K562 (cell line): ENCODE measurements around the gene ACP5. TPM values are rescaled to one million over a fixed set of nuclear protein-coding genes. Genes with fewer than 3 reads are reported as not detected.

Source experiments
- BRF1 ChIP-seq: IDR thresholded peaks from 3 replicates; pipeline ENCODE4 v1.6.1; 2011; ENCODE audit warnings: borderline replicate concordance, mild to moderate bottlenecking; ENCODE audit not compliant: insufficient read length; ENCODE audit errors: extremely low read depth
- CCNT2 ChIP-seq: IDR thresholded peaks from 2 replicates; pipeline ENCODE4 v1.6.1; 2011; ENCODE audit warnings: borderline replicate concordance, low read depth, mild to moderate bottlenecking, moderate library complexity, mixed read lengths, low read length; ENCODE audit not compliant: insufficient read length; ENCODE audit errors: extremely low read depth
- CEBPG ChIP-seq, 3 experiments: fragments of 200-800 bp in 1 of 3; sonication (Bioruptor generic) in 1 of 3; sonication (generic) in 1 of 3; formaldehyde crosslinking in 1 of 3; IDR thresholded peaks in 2 of 3; conservative IDR thresholded peaks in 1 of 3; 2 replicates each; pipeline versions ENCODE4 v1.6.1 to v1.8.0; 2016 to 2022; ENCODE audit warnings: missing compliant biosample characterization in 2 of 3, missing genetic modification characterization in 2 of 3, mild to moderate bottlenecking in 1 of 3, missing genetic modification reagents in 1 of 3
- CSDE1 ChIP-seq, 2 experiments: fragments of 450-650 bp; IDR thresholded peaks; 2 replicates each; pipeline ENCODE4 v1.6.1; 2016; ENCODE audit warnings: mild to moderate bottlenecking in 1 of 2
- GATAD2A ChIP-seq: fragments of 450-650 bp; IDR thresholded peaks from 2 replicates; pipeline ENCODE4 v1.6.1; 2017
- HDAC2 ChIP-seq: fragments of 450-650 bp; IDR thresholded peaks from 2 replicates; pipeline ENCODE4 v1.6.1; 2016; ENCODE audit warnings: mild to moderate bottlenecking
- HEY1 ChIP-seq: fragments of 250-450 bp; sonication (Bioruptor Pico); IDR thresholded peaks from 2 replicates; pipeline ENCODE4 v1.5.0; 2020; ENCODE audit warnings: mild to moderate bottlenecking, moderate library complexity, borderline replicate concordance
- MTA3 ChIP-seq: fragments of 450-650 bp; formaldehyde crosslinking; IDR thresholded peaks from 2 replicates; pipeline ENCODE4 v1.6.1; 2017; ENCODE audit warnings: mild to moderate bottlenecking, borderline replicate concordance
- OTX1 ChIP-seq: fragments of 450-650 bp; formaldehyde crosslinking; IDR thresholded peaks from 2 replicates; pipeline ENCODE4 v1.4.0; 2022; ENCODE audit warnings: mild to moderate bottlenecking
- PHB2 ChIP-seq: fragments of 450-650 bp; IDR thresholded peaks from 2 replicates; pipeline ENCODE4 v1.6.1; 2017; ENCODE audit warnings: low read depth
- RNF2 ChIP-seq: sonication (generic); IDR thresholded peaks from 2 replicates; pipeline ENCODE4 v1.6.1; 2016
- RUNX1 ChIP-seq: sonication (generic); IDR thresholded peaks from 2 replicates; pipeline ENCODE4 v1.6.1; 2016; ENCODE audit warnings: antibody characterized with exemption, low read depth
- SMAD3 ChIP-seq: fragments of 450-650 bp; formaldehyde crosslinking; conservative IDR thresholded peaks from 2 replicates; pipeline ENCODE4 v1.4.0; 2020; ENCODE audit warnings: mild to moderate bottlenecking
- STAT5B ChIP-seq: fragments of 250-450 bp; sonication (Bioruptor Pico); IDR thresholded peaks from 2 replicates; pipeline ENCODE4 v1.8.0; 2021; ENCODE audit warnings: mild to moderate bottlenecking, inconsistent platforms
- TBL1XR1 ChIP-seq, 2 experiments: IDR thresholded peaks; 2 replicates each; pipeline ENCODE4 v1.6.1; 2012; ENCODE audit warnings: improper control_type of control experiment in 2 of 2, low read length in 2 of 2, mild to moderate bottlenecking in 1 of 2
- ZNF140 ChIP-seq: fragments of 250-450 bp; sonication (Bioruptor Pico); IDR thresholded peaks from 2 replicates; pipeline ENCODE4 v1.8.0; 2021; ENCODE audit warnings: moderate library complexity, mild to moderate bottlenecking, inconsistent platforms
- ZNF217 ChIP-seq: sonication (generic); formaldehyde crosslinking; IDR thresholded peaks from 2 replicates; pipeline ENCODE4 v1.8.0; 2022; ENCODE audit warnings: mild to moderate bottlenecking, missing genetic modification reagents
- ZNF23 ChIP-seq: fragments of 250-450 bp; sonication (Bioruptor Pico); IDR thresholded peaks from 2 replicates; pipeline ENCODE4 v1.4.0; 2020; ENCODE audit warnings: mild to moderate bottlenecking
- ZNF717 ChIP-seq: fragments of 250-450 bp; sonication (Bioruptor Pico); IDR thresholded peaks from 2 replicates; pipeline ENCODE4 v1.5.0; 2021
- ZSCAN32 ChIP-seq: fragments of 450-650 bp; formaldehyde crosslinking; IDR thresholded peaks from 2 replicates; pipeline ENCODE4 v1.4.0; 2020; ENCODE audit warnings: mild to moderate bottlenecking, moderate library complexity
- polyA plus RNA-seq, 8 experiments: library from polyadenylated mRNA; depleted of rRNA in 4 of 8; stranded (reverse) in 5 of 8; unstranded in 3 of 8; fragments of >200 nt; fragmentation: Nextera tagmentation in 2 of 8; fragmentation: Illumina TruSeq in 1 of 8; extraction: Ambion mirVana in 2 of 8; extraction: Trizol in 1 of 8; gene quantifications; 2 replicates each; pipeline versions ENCODE4 v1.2.1 to v1.2.3, GENCODE V29; 2011 to 2014; ENCODE audit warnings: inconsistent platforms in 1 of 8, missing spikeins in 1 of 8
- total RNA-seq, 7 experiments: library from RNA; depleted of rRNA in 6 of 7; stranded (reverse); fragments of >200 nt in 6 of 7; fragmentation: Illumina TruSeq in 2 of 7; extraction: Trizol in 2 of 7; gene quantifications; 2 replicates each; pipeline versions ENCODE4 v1.2.1 to v1.2.3, GENCODE V29; 2011 to 2021; ENCODE audit warnings: low replicate concordance in 1 of 7
- TF ChIP-seq, protein P1 (sequence below): conservative IDR thresholded peaks from 2 replicates; pipeline ENCODE4 v1.6.1; 2011; ENCODE audit warnings: low read depth, mild to moderate bottlenecking, low read length; ENCODE audit not compliant: control insufficient read depth
- TF ChIP-seq, protein P2 (sequence below): sonication (generic); formaldehyde crosslinking; IDR thresholded peaks from 2 replicates; pipeline ENCODE4 v1.8.1; 2023; ENCODE audit warnings: mild to moderate bottlenecking, missing genetic modification reagents
- TF ChIP-seq, protein P3 (sequence below): fragments of 450-650 bp; IDR thresholded peaks from 2 replicates; pipeline ENCODE4 v1.6.1; 2016; ENCODE audit warnings: low read depth, mild to moderate bottlenecking, moderate library complexity
- TF ChIP-seq, protein P4 (sequence below): fragments of 250-450 bp; sonication (Bioruptor Pico); IDR thresholded peaks from 2 replicates; pipeline ENCODE4 v1.8.0; 2021; ENCODE audit warnings: borderline replicate concordance, mild to moderate bottlenecking, moderate library complexity; ENCODE audit not compliant: poor library complexity, severe bottlenecking
- TF ChIP-seq, protein P5 (sequence below): fragments of 450-650 bp; formaldehyde crosslinking; IDR thresholded peaks from 2 replicates; pipeline ENCODE4 v1.4.0; 2020; ENCODE audit warnings: mild to moderate bottlenecking, moderate library complexity

ACP5 gene
- total and polyA plus RNA-seq, 9 of the 15 experiments (the other 6 are each of a cell fraction or from before 2014, with no cell fraction given) = 0.06 to 1.1 (median 0.31) TPM; not detected in 1

DNA sequence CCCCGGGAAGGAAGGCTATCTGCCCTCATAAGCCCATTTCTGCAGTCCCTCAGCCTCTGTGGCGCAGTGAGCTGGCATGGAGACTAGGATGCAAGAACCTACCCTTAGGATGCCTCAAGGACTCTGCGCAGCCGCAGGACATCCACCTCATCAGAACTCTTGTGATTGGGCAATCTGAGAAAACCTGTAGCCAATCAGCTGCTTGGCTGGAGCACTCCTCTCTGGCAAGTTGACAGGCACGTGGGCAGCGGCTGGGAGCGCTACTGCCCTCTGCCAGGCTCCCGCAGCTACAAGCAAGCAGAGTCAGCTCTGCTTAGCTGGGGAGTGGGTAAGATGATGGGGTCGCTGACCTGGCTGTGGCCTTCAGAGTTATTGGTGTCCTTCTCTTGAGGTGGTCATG lies 47.0 kb downstream of the ACP5 start (continued):
- TF ChIP-seq, protein P1, sequence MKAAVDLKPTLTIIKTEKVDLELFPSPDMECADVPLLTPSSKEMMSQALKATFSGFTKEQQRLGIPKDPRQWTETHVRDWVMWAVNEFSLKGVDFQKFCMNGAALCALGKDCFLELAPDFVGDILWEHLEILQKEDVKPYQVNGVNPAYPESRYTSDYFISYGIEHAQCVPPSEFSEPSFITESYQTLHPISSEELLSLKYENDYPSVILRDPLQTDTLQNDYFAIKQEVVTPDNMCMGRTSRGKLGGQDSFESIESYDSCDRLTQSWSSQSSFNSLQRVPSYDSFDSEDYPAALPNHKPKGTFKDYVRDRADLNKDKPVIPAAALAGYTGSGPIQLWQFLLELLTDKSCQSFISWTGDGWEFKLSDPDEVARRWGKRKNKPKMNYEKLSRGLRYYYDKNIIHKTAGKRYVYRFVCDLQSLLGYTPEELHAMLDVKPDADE = 0 out of 2 replicates have a peak, but pooled peaks have one; percentile 30
- TF ChIP-seq, protein P2, sequence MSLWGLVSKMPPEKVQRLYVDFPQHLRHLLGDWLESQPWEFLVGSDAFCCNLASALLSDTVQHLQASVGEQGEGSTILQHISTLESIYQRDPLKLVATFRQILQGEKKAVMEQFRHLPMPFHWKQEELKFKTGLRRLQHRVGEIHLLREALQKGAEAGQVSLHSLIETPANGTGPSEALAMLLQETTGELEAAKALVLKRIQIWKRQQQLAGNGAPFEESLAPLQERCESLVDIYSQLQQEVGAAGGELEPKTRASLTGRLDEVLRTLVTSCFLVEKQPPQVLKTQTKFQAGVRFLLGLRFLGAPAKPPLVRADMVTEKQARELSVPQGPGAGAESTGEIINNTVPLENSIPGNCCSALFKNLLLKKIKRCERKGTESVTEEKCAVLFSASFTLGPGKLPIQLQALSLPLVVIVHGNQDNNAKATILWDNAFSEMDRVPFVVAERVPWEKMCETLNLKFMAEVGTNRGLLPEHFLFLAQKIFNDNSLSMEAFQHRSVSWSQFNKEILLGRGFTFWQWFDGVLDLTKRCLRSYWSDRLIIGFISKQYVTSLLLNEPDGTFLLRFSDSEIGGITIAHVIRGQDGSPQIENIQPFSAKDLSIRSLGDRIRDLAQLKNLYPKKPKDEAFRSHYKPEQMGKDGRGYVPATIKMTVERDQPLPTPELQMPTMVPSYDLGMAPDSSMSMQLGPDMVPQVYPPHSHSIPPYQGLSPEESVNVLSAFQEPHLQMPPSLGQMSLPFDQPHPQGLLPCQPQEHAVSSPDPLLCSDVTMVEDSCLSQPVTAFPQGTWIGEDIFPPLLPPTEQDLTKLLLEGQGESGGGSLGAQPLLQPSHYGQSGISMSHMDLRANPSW (CRISPR knock-in tag) = no peak
- TF ChIP-seq, protein P3, sequence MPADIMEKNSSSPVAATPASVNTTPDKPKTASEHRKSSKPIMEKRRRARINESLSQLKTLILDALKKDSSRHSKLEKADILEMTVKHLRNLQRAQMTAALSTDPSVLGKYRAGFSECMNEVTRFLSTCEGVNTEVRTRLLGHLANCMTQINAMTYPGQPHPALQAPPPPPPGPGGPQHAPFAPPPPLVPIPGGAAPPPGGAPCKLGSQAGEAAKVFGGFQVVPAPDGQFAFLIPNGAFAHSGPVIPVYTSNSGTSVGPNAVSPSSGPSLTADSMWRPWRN = no peak
- TF ChIP-seq BRF1 (no peak), ZNF23 (CRISPR knock-in tag) (no peak), RNF2 (no peak), MTA3 (no peak), ZNF717 (CRISPR knock-in tag) (no peak), HEY1 (CRISPR knock-in tag) (no peak), TBL1XR1 (IDR thresholded peaks at IDR 0.05; ENCODE audit: low read length in 2 of 2) (no peak), RUNX1 (no peak), GATAD2A (no peak), STAT5B (CRISPR knock-in tag) (no peak), OTX1 (CRISPR knock-in tag) (no peak), ZSCAN32 (no peak), CSDE1 (IDR thresholded peaks at IDR 0.05) (no peak), HDAC2 (no peak), CEBPG (CRISPR knock-in tag; IDR thresholded peaks at IDR 0.05) (peak; percentile 72), CEBPG (tag; conservative IDR thresholded peaks at IDR 0.05 in 1 of 2, IDR thresholded peaks at IDR 0.05 in 1 of 2) (peak; percentile 14 to 72; a peak in 2 of 4 replicates), SMAD3 (no peak), ZNF217 (CRISPR knock-in tag) (no peak), ZNF140 (CRISPR knock-in tag) (no peak), CCNT2 (no peak), PHB2 (no peak)
- TF ChIP-seq, protein P4, sequence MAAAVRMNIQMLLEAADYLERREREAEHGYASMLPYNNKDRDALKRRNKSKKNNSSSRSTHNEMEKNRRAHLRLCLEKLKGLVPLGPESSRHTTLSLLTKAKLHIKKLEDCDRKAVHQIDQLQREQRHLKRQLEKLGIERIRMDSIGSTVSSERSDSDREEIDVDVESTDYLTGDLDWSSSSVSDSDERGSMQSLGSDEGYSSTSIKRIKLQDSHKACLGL = no peak
- TF ChIP-seq, protein P5, sequence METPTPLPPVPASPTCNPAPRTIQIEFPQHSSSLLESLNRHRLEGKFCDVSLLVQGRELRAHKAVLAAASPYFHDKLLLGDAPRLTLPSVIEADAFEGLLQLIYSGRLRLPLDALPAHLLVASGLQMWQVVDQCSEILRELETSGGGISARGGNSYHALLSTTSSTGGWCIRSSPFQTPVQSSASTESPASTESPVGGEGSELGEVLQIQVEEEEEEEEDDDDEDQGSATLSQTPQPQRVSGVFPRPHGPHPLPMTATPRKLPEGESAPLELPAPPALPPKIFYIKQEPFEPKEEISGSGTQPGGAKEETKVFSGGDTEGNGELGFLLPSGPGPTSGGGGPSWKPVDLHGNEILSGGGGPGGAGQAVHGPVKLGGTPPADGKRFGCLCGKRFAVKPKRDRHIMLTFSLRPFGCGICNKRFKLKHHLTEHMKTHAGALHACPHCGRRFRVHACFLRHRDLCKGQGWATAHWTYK (CRISPR knock-in tag) = no peak
